ENCODE results near the gene HNRNPLL.
"Not testable (repeated sequence)": the region's sequence is repeated elsewhere in the genome, so short reads cannot be mapped to it uniquely, and the experiment has no call there.

HNRNPLL gene

DNA sequence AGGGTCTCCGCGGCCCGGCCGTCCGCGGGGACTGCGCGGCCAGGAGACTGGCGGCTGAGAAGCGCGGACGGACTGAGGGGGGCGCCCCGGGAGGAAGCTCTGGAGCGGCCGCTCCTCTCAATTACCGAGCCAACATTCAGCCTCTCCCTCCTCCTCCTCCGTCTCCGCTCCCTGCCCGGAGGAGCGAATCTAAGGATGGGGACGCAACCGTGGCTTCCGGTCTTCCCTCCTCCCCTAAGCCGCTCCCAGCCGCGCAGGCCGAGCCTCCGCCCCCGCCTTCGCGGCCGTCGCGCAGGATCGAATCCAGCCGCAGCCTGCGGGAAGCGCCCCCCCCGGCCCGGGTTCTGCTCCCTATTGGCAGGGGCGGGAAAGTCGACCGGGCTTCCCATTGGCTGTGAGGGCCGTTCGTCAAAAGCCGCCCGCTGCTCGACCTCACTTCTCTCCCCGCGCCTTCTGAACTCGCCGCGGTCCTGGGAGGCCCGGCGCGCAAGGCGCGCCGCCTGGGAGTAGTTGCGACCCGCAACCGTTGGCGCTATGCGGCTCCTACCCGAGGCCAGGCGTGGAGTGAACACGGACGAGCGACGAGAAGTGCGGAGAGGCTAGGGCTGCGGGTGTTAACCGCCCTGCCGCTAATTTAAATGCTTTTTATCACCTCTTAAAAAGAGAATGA is at the start of gene HNRNPLL:
Gene HNRNPLL, minus strand, starts transcription at position 197 of the 670 bp plus-strand sequence. CDS start 302 bp downstream, outside the sequence.
- H3K4me3 ChIP-seq (ENCODE audit: low read length), result peak within 1 kb of the TSS; percentile 87
- H3K4me1 ChIP-seq (ENCODE audit: control insufficient read depth, insufficient read depth, low read length), result peaks cover 22% of the 10 kb centered on the region
- H3K27ac ChIP-seq (ENCODE audit: low read depth, low read length), result peak within 1 kb of the TSS; percentile 99
- no peaks in the 10 kb centered on the region for H3K27me3 ChIP-seq (ENCODE audit: control insufficient read depth, insufficient read depth, low read length)
- H3K36me3 ChIP-seq (ENCODE audit: control insufficient read depth, insufficient read depth, low read length), result no peaks in the 10 kb centered on the region
- peak within 1 kb of the TSS; percentile 66 for H3K9ac ChIP-seq (ENCODE audit: low read length)

DNA sequence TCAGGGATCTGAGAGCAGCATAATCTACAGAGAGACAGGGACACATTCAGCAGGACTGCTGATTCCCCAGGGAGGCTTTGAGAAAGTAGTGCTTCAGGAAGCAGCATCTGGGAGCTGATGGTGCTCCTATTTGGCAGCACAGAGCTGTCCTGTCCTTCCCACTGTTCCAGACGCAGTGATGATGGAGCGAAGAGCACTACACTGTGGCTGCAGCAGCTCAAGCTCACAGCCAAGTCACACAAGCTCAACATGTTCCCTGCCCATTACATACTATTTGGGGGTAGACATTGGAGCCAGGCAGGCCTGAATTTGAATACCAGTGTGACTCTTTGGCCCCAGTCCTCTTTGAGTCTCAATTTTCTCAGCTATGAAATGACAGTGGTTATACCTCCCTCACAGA is 48.0 kb upstream of the HNRNPLL start:
- H3K36me3 ChIP-seq (ENCODE audit: control insufficient read depth, insufficient read depth, low read length), result no peaks in the 10 kb centered on the region
- H3K27ac ChIP-seq (ENCODE audit: low read depth, low read length), result no peak overlapping the region
- H3K4me1 ChIP-seq (ENCODE audit: control insufficient read depth, insufficient read depth, low read length), result no peaks in the 10 kb centered on the region
- no peaks in the 10 kb centered on the region for H3K27me3 ChIP-seq (ENCODE audit: control insufficient read depth, insufficient read depth, low read length)
- no peak overlapping the region for H3K4me3 ChIP-seq (ENCODE audit: low read length)
- no peak overlapping the region for H3K9ac ChIP-seq (ENCODE audit: low read length)

DNA sequence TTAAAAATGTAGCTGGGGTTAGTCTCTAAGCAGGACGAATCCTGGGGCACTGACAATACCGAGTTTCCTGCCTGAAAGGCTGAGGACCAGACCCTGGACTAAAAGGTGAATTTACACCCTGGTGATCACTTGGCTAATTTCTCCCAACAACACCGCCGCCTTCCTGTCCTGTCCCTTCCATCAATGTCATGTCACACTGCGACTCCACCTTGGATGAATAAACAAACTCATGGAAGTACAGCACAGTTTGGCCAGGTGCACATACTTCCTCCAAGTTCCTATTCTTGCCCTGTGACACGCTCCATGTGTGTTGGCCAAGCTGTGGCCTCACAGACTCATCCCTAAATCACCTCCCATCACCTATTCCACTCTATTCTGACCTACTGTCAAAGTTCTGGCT is 47.3 kb upstream of the HNRNPLL start:
- Histone ChIP-seq H3K9ac (ENCODE audit: low read length) (no peak overlapping the region), H3K4me3 (ENCODE audit: low read length) (no peak overlapping the region), H3K27me3 (ENCODE audit: control insufficient read depth, insufficient read depth, low read length) (no peaks in the 10 kb centered on the region), H3K4me1 (ENCODE audit: control insufficient read depth, insufficient read depth, low read length) (no peaks in the 10 kb centered on the region), H3K36me3 (ENCODE audit: control insufficient read depth, insufficient read depth, low read length) (no peaks in the 10 kb centered on the region), H3K27ac (ENCODE audit: low read depth, low read length) (no peak overlapping the region)

GRCh38 chr2:38649176-38649728 is 46.5 kb upstream of the HNRNPLL start:
- Histone ChIP-seq H3K36me3 (ENCODE audit: control insufficient read depth, insufficient read depth, low read length) (no peaks in the 10 kb centered on the region), H3K27ac (ENCODE audit: low read depth, low read length) (no peak overlapping the region)

DNA sequence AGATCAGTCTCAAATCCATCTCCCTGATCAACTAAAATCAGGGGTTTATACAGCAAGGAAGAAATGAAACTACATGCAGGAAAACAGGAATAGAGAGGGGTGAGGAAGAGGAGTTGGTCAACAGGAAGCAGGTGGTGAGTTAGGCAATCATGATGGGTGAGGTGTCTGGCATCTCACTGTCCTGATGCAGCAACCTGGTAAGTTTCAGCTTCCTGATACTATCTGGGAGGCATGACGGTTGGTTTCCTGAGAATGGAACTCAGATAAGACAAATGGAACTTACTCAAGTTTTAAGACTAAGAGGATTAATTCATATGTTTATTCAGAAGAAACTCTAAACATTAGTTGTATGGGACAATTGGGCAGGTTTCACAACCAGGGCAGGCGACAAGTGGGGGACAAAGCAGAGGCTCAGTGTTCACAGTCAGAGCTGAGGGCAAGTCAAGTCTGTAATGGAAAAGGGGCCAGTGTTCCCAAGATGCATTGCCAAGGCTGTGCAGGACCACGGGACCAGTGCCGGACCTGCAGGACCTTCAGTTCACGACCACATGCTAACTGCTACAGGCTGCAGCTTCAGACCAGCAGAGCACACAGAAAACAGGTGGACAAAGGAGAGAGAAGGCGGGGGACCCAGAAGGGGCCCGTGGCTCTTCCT is 45.5 kb upstream of the HNRNPLL start:
- H3K4me1 ChIP-seq (ENCODE audit: control insufficient read depth, insufficient read depth, low read length), result no peaks in the 10 kb centered on the region
- H3K36me3 ChIP-seq (ENCODE audit: control insufficient read depth, insufficient read depth, low read length), result no peaks in the 10 kb centered on the region
- no peaks in the 10 kb centered on the region for H3K27me3 ChIP-seq (ENCODE audit: control insufficient read depth, insufficient read depth, low read length)
- H3K4me3 ChIP-seq (ENCODE audit: low read length), result no peak overlapping the region
- no peak overlapping the region for H3K27ac ChIP-seq (ENCODE audit: low read depth, low read length)
- no peak overlapping the region for H3K9ac ChIP-seq (ENCODE audit: low read length)

More at GRCh38 chr2:38649176-38649728, 46.5 kb upstream of the HNRNPLL start:
- Histone ChIP-seq H3K4me1 (ENCODE audit: control insufficient read depth, insufficient read depth, low read length) (no peaks in the 10 kb centered on the region), H3K4me3 (ENCODE audit: low read length) (no peak overlapping the region), H3K27me3 (ENCODE audit: control insufficient read depth, insufficient read depth, low read length) (no peaks in the 10 kb centered on the region), H3K9ac (ENCODE audit: low read length) (no peak overlapping the region)

GRCh38 chr2:38643683-38644511 is 41.2 kb upstream of the HNRNPLL start:
- not testable (repeated sequence) for H3K9ac ChIP-seq (ENCODE audit: low read length); H3K4me1 ChIP-seq (ENCODE audit: control insufficient read depth, insufficient read depth, low read length); H3K36me3 ChIP-seq (ENCODE audit: control insufficient read depth, insufficient read depth, low read length); H3K27me3 ChIP-seq (ENCODE audit: control insufficient read depth, insufficient read depth, low read length); H3K4me3 ChIP-seq (ENCODE audit: low read length); H3K27ac ChIP-seq (ENCODE audit: low read depth, low read length)

GRCh38 chr2:38643021-38643671 is 40.4 kb upstream of the HNRNPLL start:
- Histone ChIP-seq H3K27ac (ENCODE audit: low read depth, low read length) (no peak overlapping the region), H3K27me3 (ENCODE audit: control insufficient read depth, insufficient read depth, low read length) (no peaks in the 10 kb centered on the region), H3K4me3 (ENCODE audit: low read length) (no peak overlapping the region), H3K4me1 (ENCODE audit: control insufficient read depth, insufficient read depth, low read length) (no peaks in the 10 kb centered on the region), H3K9ac (ENCODE audit: low read length) (no peak overlapping the region), H3K36me3 (ENCODE audit: control insufficient read depth, insufficient read depth, low read length) (no peaks in the 10 kb centered on the region)

DNA sequence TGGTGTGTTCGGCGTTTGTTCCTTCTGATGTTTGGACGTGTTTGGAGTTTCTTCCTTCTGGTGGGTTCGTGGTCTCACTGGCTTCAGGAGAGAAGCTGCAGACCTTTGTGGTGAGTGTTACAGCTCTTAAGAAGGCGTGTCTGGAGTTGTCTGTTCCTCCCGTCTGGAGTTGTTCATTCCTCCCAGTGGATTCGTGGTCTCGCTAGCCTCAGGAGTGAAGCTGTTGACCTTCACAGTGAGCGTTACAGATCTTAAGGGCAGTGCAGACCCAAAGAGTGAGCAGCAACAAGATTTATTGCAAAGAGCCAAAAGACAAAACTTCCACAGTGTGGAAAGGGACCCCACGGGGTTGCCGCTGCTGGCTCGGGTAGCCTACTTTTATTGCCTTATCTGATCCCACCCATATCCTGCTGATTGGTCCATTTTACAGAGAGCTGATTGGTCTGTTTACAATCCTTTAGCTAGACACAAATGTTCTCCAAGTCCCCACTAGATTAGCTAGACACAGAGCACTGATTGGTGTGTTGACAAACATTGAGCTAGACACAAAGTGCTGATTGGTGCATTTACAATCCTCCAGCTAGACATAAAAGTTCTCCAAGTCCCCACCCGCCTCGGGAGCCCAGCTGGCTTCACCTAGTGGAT is 39.8 kb upstream of the HNRNPLL start:
- H3K27me3 ChIP-seq (ENCODE audit: control insufficient read depth, insufficient read depth, low read length); H3K4me1 ChIP-seq (ENCODE audit: control insufficient read depth, insufficient read depth, low read length); H3K9ac ChIP-seq (ENCODE audit: low read length); H3K36me3 ChIP-seq (ENCODE audit: control insufficient read depth, insufficient read depth, low read length); H3K27ac ChIP-seq (ENCODE audit: low read depth, low read length); H3K4me3 ChIP-seq (ENCODE audit: low read length): not testable (repeated sequence)

DNA sequence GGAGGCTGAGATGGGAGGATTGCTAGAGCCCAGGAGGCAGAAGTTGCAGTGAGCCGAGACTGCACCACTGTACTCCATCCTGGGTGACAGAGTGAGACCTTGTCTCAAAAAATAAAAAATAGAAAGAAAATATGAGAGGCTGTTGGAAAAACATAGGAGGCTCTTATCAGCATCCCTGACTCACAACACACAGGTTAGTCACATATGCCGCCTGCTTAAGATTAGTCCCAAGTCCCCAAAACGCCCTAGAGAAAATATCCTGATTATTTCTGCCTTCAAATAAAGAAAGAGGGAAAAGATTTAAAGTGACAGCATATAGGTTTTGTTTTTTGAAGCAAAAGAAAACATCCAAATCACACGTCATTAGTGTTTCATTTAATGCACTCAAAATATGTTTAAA is 33.3 kb upstream of the HNRNPLL start:
- H3K27ac ChIP-seq (ENCODE audit: low read depth, low read length), result no peak overlapping the region
- H3K36me3 ChIP-seq (ENCODE audit: control insufficient read depth, insufficient read depth, low read length), result no peaks in the 10 kb centered on the region
- H3K4me3 ChIP-seq (ENCODE audit: low read length), result no peak overlapping the region
- no peaks in the 10 kb centered on the region for H3K27me3 ChIP-seq (ENCODE audit: control insufficient read depth, insufficient read depth, low read length)
- H3K4me1 ChIP-seq (ENCODE audit: control insufficient read depth, insufficient read depth, low read length), result no peaks in the 10 kb centered on the region
- no peak overlapping the region for H3K9ac ChIP-seq (ENCODE audit: low read length)

GRCh38 chr2:38635139-38635538 is 32.4 kb upstream of the HNRNPLL start:
- no peak overlapping the region for H3K4me3 ChIP-seq (ENCODE audit: low read length)
- H3K27me3 ChIP-seq (ENCODE audit: control insufficient read depth, insufficient read depth, low read length), result no peaks in the 10 kb centered on the region
- H3K27ac ChIP-seq (ENCODE audit: low read depth, low read length), result no peak overlapping the region
- no peaks in the 10 kb centered on the region for H3K36me3 ChIP-seq (ENCODE audit: control insufficient read depth, insufficient read depth, low read length)
- no peak overlapping the region for H3K9ac ChIP-seq (ENCODE audit: low read length)
- no peaks in the 10 kb centered on the region for H3K4me1 ChIP-seq (ENCODE audit: control insufficient read depth, insufficient read depth, low read length)

DNA sequence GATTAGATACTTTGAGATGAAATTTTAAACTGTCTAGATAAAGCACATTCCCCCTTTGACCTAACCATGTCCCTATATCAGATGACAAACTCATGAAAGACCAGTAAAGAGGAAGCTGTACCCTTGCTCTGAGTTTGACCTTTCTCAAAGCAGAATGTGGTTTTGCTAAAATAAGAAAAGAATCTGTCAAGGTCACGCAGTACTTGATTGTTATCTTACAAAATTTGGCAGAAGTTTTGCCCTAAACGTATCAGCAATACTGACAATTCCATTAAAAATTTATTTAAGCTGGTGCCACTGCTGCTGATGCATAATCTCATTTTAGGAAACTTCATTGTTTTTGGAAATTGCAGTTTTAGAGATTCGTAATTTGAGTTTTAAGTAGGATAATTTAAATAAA is 32.0 kb upstream of the HNRNPLL start:
- no peak overlapping the region for H3K4me3 ChIP-seq (ENCODE audit: low read length)
- no peak overlapping the region for H3K27ac ChIP-seq (ENCODE audit: low read depth, low read length)
- H3K27me3 ChIP-seq (ENCODE audit: control insufficient read depth, insufficient read depth, low read length), result no peaks in the 10 kb centered on the region
- H3K9ac ChIP-seq (ENCODE audit: low read length), result no peak overlapping the region
- H3K36me3 ChIP-seq (ENCODE audit: control insufficient read depth, insufficient read depth, low read length), result no peaks in the 10 kb centered on the region
- no peaks in the 10 kb centered on the region for H3K4me1 ChIP-seq (ENCODE audit: control insufficient read depth, insufficient read depth, low read length)
